BJ (cell line): ENCODE results near the gene NPM1. TPM values are rescaled to one million over a fixed set of nuclear protein-coding genes. Genes with fewer than 3 reads are reported as not detected.
A peak's percentile ranks its signal among the peaks of the same experiment; 100 is the strongest.
"Not testable (repeated sequence)": the region's sequence is repeated elsewhere in the genome, so short reads cannot be mapped to it uniquely, and the experiment has no call there.

Experiments used
- CTCF ChIA-PET: fragments of 350-600 bp; formaldehyde crosslinking; extraction: SDS; loops from one replicate; lab custom pipeline; 2021; ENCODE audit warnings: antibody characterized with exemption, inconsistent platforms; lab: Yijun Ruan, JAX
- POLR2A ChIA-PET: fragments of 300-600 bp; sonication (Branson Sonifier 250); formaldehyde crosslinking; extraction: SDS; loops from one replicate; lab custom pipeline; 2021; ENCODE audit warnings: antibody characterized with exemption; lab: Charles Lee
- DNase-seq: peaks from one replicate; pipeline ENCODE4 v3.0.0-alpha.2; 2011; ENCODE audit warnings: low read depth
- H3K27me3 ChIP-seq: 2 replicates; pipeline ENCODE4 v1.6.0; 2011; ENCODE audit warnings: low read length; ENCODE audit not compliant: control insufficient read depth, insufficient read depth
- H3K36me3 ChIP-seq: 2 replicates; pipeline ENCODE4 v1.5.1; 2011; ENCODE audit warnings: low read length; ENCODE audit not compliant: control insufficient read depth, insufficient read depth
- H3K4me3 ChIP-seq: 2 replicates; pipeline ENCODE4 v1.5.1; 2011; ENCODE audit warnings: low read depth, mild to moderate bottlenecking, control low read depth, low read length
- polyA plus RNA-seq: library from polyadenylated mRNA; depleted of rRNA; stranded (reverse); fragments of >200 nt; gene quantifications from 2 replicates; pipeline ENCODE4 v1.2.3, GENCODE V29; 2011
- TF ChIP-seq, protein P1 (sequence below): IDR thresholded peaks from 2 replicates; pipeline ENCODE4 v1.5.1; 2011; ENCODE audit warnings: low read depth, mild to moderate bottlenecking, control low read depth, inconsistent platforms, low read length, moderate library complexity; ENCODE audit not compliant: insufficient read depth

NPM1 gene
- polyA plus RNA-seq, 1 experiment = 2,997 TPM

DNA sequence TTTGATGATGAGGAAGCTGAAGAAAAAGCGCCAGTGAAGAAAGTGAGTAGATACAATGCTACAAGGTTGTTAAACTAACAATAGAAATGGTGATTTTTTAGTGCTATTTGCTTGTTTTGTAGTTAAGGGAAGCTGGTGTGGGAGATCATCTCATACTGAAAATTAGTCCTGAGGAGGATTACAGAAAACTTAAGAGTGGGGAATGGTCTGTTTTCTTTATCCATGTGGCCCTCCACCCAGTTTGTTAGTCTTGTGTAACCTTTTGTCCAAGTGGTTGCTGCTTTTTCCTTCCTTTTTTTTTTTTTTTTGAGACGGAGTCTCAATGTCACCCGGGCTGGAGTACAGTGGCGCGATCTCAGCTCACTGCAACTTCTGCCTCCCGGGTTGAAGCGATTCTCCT is 12.5 kb downstream of the NPM1 start:
- ChIA-PET CTCF (interaction anchor here (1.5 kb wide), 1 partner anchor 19 kb away, joined by 3 read pairs; the partner anchor contains the start of gene FGF18), POLR2A (no interaction called here)
- Histone ChIP-seq H3K4me3 (no peak overlapping the region), H3K36me3 (peaks cover 20% of the 10 kb centered on the region), H3K27me3 (no peaks in the 10 kb centered on the region)
- no peak for DNase-seq
- TF ChIP-seq, protein P1, sequence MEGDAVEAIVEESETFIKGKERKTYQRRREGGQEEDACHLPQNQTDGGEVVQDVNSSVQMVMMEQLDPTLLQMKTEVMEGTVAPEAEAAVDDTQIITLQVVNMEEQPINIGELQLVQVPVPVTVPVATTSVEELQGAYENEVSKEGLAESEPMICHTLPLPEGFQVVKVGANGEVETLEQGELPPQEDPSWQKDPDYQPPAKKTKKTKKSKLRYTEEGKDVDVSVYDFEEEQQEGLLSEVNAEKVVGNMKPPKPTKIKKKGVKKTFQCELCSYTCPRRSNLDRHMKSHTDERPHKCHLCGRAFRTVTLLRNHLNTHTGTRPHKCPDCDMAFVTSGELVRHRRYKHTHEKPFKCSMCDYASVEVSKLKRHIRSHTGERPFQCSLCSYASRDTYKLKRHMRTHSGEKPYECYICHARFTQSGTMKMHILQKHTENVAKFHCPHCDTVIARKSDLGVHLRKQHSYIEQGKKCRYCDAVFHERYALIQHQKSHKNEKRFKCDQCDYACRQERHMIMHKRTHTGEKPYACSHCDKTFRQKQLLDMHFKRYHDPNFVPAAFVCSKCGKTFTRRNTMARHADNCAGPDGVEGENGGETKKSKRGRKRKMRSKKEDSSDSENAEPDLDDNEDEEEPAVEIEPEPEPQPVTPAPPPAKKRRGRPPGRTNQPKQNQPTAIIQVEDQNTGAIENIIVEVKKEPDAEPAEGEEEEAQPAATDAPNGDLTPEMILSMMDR = no peak

- no peak overlapping the region for H3K4me3 ChIP-seq
- DNase-seq = no peak
- H3K36me3 ChIP-seq = peaks cover 20% of the 10 kb centered on the region
- ChIA-PET POLR2A (no interaction called here), CTCF (interaction anchor here (0.6 to 1.5 kb wide), 2 partner anchors 18 to 341 kb away, joined by 3 to 4 read pairs; partner anchors contain the start of gene FGF18)
- TF ChIP-seq, protein P1 = no peak
- H3K27me3 ChIP-seq = no peaks in the 10 kb centered on the region
These were observed 13.7 kb downstream of the NPM1 start for GRCh38 chr5:171401167-171401947.

DNA sequence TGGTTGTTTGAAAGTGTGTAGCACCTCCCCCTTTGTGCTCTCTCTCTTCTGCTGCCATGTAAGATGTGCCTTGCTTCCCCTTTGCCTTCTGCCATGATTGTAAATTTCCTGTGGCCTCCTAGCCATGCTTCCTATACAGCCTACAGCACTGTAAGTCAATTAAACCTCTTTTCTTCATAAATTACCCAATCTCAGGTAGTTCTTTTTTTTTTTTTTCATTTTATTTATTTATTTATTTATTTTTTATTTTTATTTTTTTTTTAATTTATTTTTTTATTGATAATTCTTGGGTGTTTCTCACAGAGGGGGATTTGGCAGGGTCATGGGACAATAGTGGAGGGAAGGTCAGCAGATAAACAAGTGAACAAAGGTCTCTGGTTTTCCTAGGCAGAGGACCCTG is 15.1 kb downstream of the NPM1 start:
- H3K27me3 ChIP-seq, CTCF ChIA-PET, H3K4me3 ChIP-seq, POLR2A ChIA-PET, DNase-seq: not testable (repeated sequence)
- peaks cover 19% of the 10 kb centered on the region for H3K36me3 ChIP-seq

GRCh38 chr5:171405615-171406014 is 18.0 kb downstream of the NPM1 start:
- TF ChIP-seq, protein P1 = peak; percentile 47; the same call in 1 of the 2 replicates
- H3K27me3 ChIP-seq = no peaks in the 10 kb centered on the region
- peaks cover 20% of the 10 kb centered on the region for H3K36me3 ChIP-seq
- no peak for DNase-seq
- ChIA-PET POLR2A (interaction anchor here (0.6 kb wide), 1 partner anchor 550 kb away, joined by 3 read pairs; no protein-coding TSS in a partner anchor), CTCF (interaction anchor here (0.6 to 1.4 kb wide), 6 partner anchors 8 to 551 kb away, joined by 3 to 8 read pairs (median 3); partner anchors contain the start of gene FGF18)
- H3K4me3 ChIP-seq = no peak overlapping the region

- Histone ChIP-seq H3K4me3 (no peak overlapping the region), H3K36me3 (peaks cover 11% of the 10 kb centered on the region), H3K27me3 (no peaks in the 10 kb centered on the region)
- no peak for DNase-seq
- CTCF ChIA-PET = interaction anchor here (0.5 kb wide), 1 partner anchor 649 kb away, joined by 3 read pairs; no protein-coding TSS in a partner anchor
- TF ChIP-seq, protein P1 = no peak
- POLR2A ChIA-PET = no interaction called here
These were observed 19.6 kb downstream of the NPM1 start for GRCh38 chr5:171407234-171407633.
